HL-60 (cell line): ENCODE results near the gene GNB2.

ENCODE experiments used
- POLR2AphosphoS5 ChIP-seq: IDR thresholded peaks from 2 replicates; pipeline ENCODE4 v1.6.1; 2012; ENCODE audit warnings: low read depth
- TF ChIP-seq, protein P1 (sequence below): IDR thresholded peaks from one replicate; pipeline ENCODE4 v1.5.1; 2011; ENCODE audit warnings: low read length, control low read depth, inconsistent platforms; ENCODE audit not compliant: insufficient read depth
- TF ChIP-seq, protein P2 (sequence below): IDR thresholded peaks from 2 replicates; pipeline ENCODE4 v1.6.1; 2012; ENCODE audit warnings: low read depth; ENCODE audit not compliant: insufficient replicate concordance

DNA sequence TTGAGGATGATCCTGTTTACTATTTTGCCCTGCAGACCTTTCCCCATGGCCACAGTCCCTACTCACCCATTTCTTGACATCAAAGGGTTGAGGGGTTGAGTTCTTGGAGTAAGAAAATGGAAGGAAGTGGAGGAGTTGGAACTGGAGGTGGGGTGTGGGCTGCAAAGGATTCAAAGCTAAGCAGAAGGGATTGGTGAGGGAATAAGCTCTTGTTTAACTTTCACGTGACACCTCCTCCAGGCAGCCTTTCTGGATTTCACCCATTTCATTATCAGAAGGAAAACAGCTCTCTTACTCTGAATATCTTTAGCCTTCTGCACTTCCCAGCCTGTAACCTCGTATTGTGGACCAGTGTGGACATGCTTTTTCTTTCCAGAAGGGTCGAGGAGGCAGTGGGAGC, 47.5 kb upstream of the GNB2 start:
- TF ChIP-seq, protein P1, sequence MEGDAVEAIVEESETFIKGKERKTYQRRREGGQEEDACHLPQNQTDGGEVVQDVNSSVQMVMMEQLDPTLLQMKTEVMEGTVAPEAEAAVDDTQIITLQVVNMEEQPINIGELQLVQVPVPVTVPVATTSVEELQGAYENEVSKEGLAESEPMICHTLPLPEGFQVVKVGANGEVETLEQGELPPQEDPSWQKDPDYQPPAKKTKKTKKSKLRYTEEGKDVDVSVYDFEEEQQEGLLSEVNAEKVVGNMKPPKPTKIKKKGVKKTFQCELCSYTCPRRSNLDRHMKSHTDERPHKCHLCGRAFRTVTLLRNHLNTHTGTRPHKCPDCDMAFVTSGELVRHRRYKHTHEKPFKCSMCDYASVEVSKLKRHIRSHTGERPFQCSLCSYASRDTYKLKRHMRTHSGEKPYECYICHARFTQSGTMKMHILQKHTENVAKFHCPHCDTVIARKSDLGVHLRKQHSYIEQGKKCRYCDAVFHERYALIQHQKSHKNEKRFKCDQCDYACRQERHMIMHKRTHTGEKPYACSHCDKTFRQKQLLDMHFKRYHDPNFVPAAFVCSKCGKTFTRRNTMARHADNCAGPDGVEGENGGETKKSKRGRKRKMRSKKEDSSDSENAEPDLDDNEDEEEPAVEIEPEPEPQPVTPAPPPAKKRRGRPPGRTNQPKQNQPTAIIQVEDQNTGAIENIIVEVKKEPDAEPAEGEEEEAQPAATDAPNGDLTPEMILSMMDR: no peak
- TF ChIP-seq POLR2AphosphoS5: no peak
- TF ChIP-seq, protein P2, sequence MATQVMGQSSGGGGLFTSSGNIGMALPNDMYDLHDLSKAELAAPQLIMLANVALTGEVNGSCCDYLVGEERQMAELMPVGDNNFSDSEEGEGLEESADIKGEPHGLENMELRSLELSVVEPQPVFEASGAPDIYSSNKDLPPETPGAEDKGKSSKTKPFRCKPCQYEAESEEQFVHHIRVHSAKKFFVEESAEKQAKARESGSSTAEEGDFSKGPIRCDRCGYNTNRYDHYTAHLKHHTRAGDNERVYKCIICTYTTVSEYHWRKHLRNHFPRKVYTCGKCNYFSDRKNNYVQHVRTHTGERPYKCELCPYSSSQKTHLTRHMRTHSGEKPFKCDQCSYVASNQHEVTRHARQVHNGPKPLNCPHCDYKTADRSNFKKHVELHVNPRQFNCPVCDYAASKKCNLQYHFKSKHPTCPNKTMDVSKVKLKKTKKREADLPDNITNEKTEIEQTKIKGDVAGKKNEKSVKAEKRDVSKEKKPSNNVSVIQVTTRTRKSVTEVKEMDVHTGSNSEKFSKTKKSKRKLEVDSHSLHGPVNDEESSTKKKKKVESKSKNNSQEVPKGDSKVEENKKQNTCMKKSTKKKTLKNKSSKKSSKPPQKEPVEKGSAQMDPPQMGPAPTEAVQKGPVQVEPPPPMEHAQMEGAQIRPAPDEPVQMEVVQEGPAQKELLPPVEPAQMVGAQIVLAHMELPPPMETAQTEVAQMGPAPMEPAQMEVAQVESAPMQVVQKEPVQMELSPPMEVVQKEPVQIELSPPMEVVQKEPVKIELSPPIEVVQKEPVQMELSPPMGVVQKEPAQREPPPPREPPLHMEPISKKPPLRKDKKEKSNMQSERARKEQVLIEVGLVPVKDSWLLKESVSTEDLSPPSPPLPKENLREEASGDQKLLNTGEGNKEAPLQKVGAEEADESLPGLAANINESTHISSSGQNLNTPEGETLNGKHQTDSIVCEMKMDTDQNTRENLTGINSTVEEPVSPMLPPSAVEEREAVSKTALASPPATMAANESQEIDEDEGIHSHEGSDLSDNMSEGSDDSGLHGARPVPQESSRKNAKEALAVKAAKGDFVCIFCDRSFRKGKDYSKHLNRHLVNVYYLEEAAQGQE: no peak
